ENCODE results near the gene PAPOLB. TPM values are rescaled to one million over a fixed set of nuclear protein-coding genes. Genes with fewer than 3 reads are reported as not detected.
A peak's percentile ranks its signal among the peaks of the same experiment; 100 is the strongest.

The PAPOLB gene
- total RNA-seq, 4 donors from 2014 or later: 0.22 to 1.4 (median 0.37) TPM

GRCh38 chr7:4815609-4816418, 46.0 kb downstream of the PAPOLB start:
- 89 to 94% methylated on average over 21 to 28 of the region's 38 CpGs for WGBS, 2 donors
- H3K27me3 ChIP-seq: no peaks in the 10 kb centered on the region

GRCh38 chr7:4815121-4815520, 46.7 kb downstream of the PAPOLB start:
- Histone ChIP-seq H3K9me3 (no peaks in the 10 kb centered on the region), H3K4me3 (replicated peaks in 1 of 3) (no peak overlapping the region), H3K27me3 (no peaks in the 10 kb centered on the region), H3K4me1 (peaks cover 0 to 3% of the 10 kb centered on the region in 2 donors), H3K36me3 (no peaks in the 10 kb centered on the region), H3K27ac (no peak overlapping the region)
- WGBS, 2 donors: 92 to 94% methylated on average over 3 to 5 of the region's 14 CpGs
- intact Hi-C loops (cut with DNase I): no loop called here
- no peak for DNase-seq
- no peak for TF ChIP-seq POLR2A (IDR thresholded peaks at IDR 0.05)
- TF ChIP-seq CTCF (IDR thresholded peaks at IDR 0.05): no peak

More at GRCh38 chr7:4815609-4816418, 46.0 kb downstream of the PAPOLB start:
- Histone ChIP-seq H3K27ac (no peak overlapping the region), H3K4me1 (peaks cover 0 to 10% of the 10 kb centered on the region in 2 donors), H3K9me3 (no peaks in the 10 kb centered on the region), H3K36me3 (no peaks in the 10 kb centered on the region), H3K4me3 (replicated peaks in 1 of 3) (no peak overlapping the region)
- TF ChIP-seq CTCF (IDR thresholded peaks at IDR 0.05): no peak
- DNase-seq: no peak
- intact Hi-C loops (cut with DNase I): no loop called here

GRCh38 chr7:4814433-4814832, 47.4 kb downstream of the PAPOLB start:
- no peak overlapping the region for H3K4me3 ChIP-seq (replicated peaks in 1 of 3)
- TF ChIP-seq CTCF (IDR thresholded peaks at IDR 0.05) (no peak), POLR2A (IDR thresholded peaks at IDR 0.05) (no peak)
- intact Hi-C loops (cut with DNase I): no loop called here
- H3K27ac ChIP-seq: no peak overlapping the region
- H3K4me1 ChIP-seq: no peaks in the 10 kb centered on the region
- no peak for DNase-seq
- H3K27me3 ChIP-seq: no peaks in the 10 kb centered on the region
- no peaks in the 10 kb centered on the region for H3K9me3 ChIP-seq
- WGBS, 2 donors: 84 to 87% methylated on average over 13 to 14 of the region's 14 CpGs
- H3K36me3 ChIP-seq: no peaks in the 10 kb centered on the region

- no peak for DNase-seq
- 75 to 87% methylated on average over 14 of the region's 14 CpGs for WGBS, 2 donors
- no peak overlapping the region for H3K4me3 ChIP-seq (replicated peaks in 1 of 3)
- TF ChIP-seq CTCF (IDR thresholded peaks at IDR 0.05): no peak
- TF ChIP-seq POLR2A (IDR thresholded peaks at IDR 0.05): no peak
- no peaks in the 10 kb centered on the region for H3K9me3 ChIP-seq
- H3K4me1 ChIP-seq: no peaks in the 10 kb centered on the region
- H3K27me3 ChIP-seq: no peaks in the 10 kb centered on the region
- H3K36me3 ChIP-seq: no peaks in the 10 kb centered on the region
- peak overlapping the region in 1 of 3 donors; percentile 27 for H3K27ac ChIP-seq
- intact Hi-C loops (cut with DNase I): loop anchor here (10.0 kb wide), 1 partner anchor 275 kb away; no protein-coding TSS in a partner anchor
Measured at GRCh38 chr7:4809666-4810065, 52.2 kb downstream of the PAPOLB start.

GRCh38 chr7:4809091-4809591, 52.7 kb downstream of the PAPOLB start:
- intact Hi-C loops (cut with DNase I): loop anchor here (10.0 kb wide), 1 partner anchor 276 kb away; no protein-coding TSS in a partner anchor
- WGBS, 2 donors: 73 to 87% methylated on average over 28 to 34 of the region's 38 CpGs
- H3K27me3 ChIP-seq: no peaks in the 10 kb centered on the region
- no peaks in the 10 kb centered on the region for H3K36me3 ChIP-seq
- no peak overlapping the region for H3K4me3 ChIP-seq (replicated peaks in 1 of 3)
- no peaks in the 10 kb centered on the region for H3K4me1 ChIP-seq
- TF ChIP-seq CTCF (IDR thresholded peaks at IDR 0.05): no peak
- TF ChIP-seq POLR2A (IDR thresholded peaks at IDR 0.05): no peak
- H3K27ac ChIP-seq: peak overlapping the region in 1 of 3 donors; percentile 27
- no peak for DNase-seq
- no peaks in the 10 kb centered on the region for H3K9me3 ChIP-seq
